ENCODE data around the gene NLRP6. TPM values are rescaled to one million over a fixed set of nuclear protein-coding genes. Genes with fewer than 3 reads are reported as not detected.
A peak's percentile ranks its signal among the peaks of the same experiment; 100 is the strongest.

NLRP6 gene
- total and polyA plus RNA-seq, 9 donors: 0.02 to 1.1 (median 0.20) TPM; not detected in 3

GRCh38 chr11:296171-297050 lies 18.2 kb downstream of the NLRP6 start:
- Histone ChIP-seq H3K4me3 (no peak overlapping the region), H3K9me3 (no peaks in the 10 kb centered on the region), H3K4me1 (ENCODE audit: insufficient read depth) (no peaks in the 10 kb centered on the region), H3K27ac (no peak overlapping the region), H3K27me3 (no peaks in the 10 kb centered on the region), H3K36me3 (no peaks in the 10 kb centered on the region)
- TF ChIP-seq POLR2A (IDR thresholded peaks at IDR 0.05) (no peak), CTCF (IDR thresholded peaks at IDR 0.05) (no peak), EP300 (IDR thresholded peaks at IDR 0.05) (no peak)
- DNase-seq: peak in 2 of 5 donors; percentile 16 to 37
- WGBS, 3 donors: 50 to 55% (median 54%) methylated on average over 34 to 35 of the region's 35 CpGs
- intact Hi-C loops (cut with DNase I): loop anchor here in 1 of 4 donors (5.0 kb wide), 1 partner anchor 216 kb away; no protein-coding TSS in a partner anchor

DNA sequence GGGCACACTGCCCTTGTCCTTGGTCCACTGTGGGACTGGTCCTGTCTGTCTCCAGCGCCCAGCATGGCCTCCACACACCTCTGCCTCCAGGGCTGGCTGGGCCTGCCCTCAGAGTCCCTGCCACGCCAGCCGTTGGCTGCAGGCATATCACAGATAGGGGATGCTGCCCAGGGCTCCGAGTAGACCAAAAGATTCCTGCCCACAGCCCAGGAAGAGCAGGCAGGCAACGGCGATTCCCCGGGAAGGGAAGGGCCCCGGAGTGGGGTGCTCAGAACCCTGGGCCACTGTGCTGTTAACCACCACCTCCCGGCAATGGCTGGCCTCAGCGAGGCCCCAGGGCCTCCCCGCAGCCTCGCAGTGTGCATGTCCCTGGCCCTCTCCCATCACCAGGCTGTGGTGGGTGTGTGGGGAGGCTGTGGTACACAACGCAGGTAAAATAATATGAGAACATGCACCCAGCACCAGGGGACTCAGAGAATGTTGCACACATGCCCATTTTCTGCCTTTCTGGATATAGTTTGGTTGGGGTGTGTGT lies 18.9 kb downstream of the NLRP6 start:
- intact Hi-C loops (cut with DNase I): loop anchor here in 1 of 4 donors (5.0 kb wide), 1 partner anchor 215 kb away; no protein-coding TSS in a partner anchor
- TF ChIP-seq POLR2A (IDR thresholded peaks at IDR 0.05) (no peak), EP300 (IDR thresholded peaks at IDR 0.05) (no peak), CTCF (IDR thresholded peaks at IDR 0.05) (no peak)
- 55 to 72% (median 67%) methylated on average over 13 of the region's 13 CpGs for WGBS, 3 donors
- H3K4me1 ChIP-seq (ENCODE audit: insufficient read depth): no peaks in the 10 kb centered on the region
- H3K4me3 ChIP-seq: no peak overlapping the region
- no peaks in the 10 kb centered on the region for H3K36me3 ChIP-seq
- H3K27ac ChIP-seq: no peak overlapping the region
- H3K27me3 ChIP-seq: no peaks in the 10 kb centered on the region
- peak in 1 of 5 donors; percentile 38 for DNase-seq
- H3K9me3 ChIP-seq: no peaks in the 10 kb centered on the region

- H3K4me3 ChIP-seq: no peak overlapping the region
- no peaks in the 10 kb centered on the region for H3K9me3 ChIP-seq
- H3K4me1 ChIP-seq (ENCODE audit: insufficient read depth): no peaks in the 10 kb centered on the region
- H3K27me3 ChIP-seq: no peaks in the 10 kb centered on the region
- no peaks in the 10 kb centered on the region for H3K36me3 ChIP-seq
- TF ChIP-seq POLR2A (IDR thresholded peaks at IDR 0.05) (no peak), CTCF (IDR thresholded peaks at IDR 0.05) (no peak), EP300 (IDR thresholded peaks at IDR 0.05) (no peak)
- no peak overlapping the region for H3K27ac ChIP-seq
- intact Hi-C loops (cut with DNase I): loop anchor here in 1 of 4 donors (5.0 kb wide), 1 partner anchor 215 kb away; no protein-coding TSS in a partner anchor
- peak in 3 of 5 donors; percentile 15 to 36 (median 18) for DNase-seq
- 55 to 58% (median 57%) methylated on average over 23 to 26 of the region's 26 CpGs for WGBS, 3 donors
Measured at GRCh38 chr11:297586-298405, 19.6 kb downstream of the NLRP6 start.
